GM21723 (cell line): ENCODE results near the gene WDR59.
"Not testable (repeated sequence)": the region's sequence is repeated elsewhere in the genome, so short reads cannot be mapped to it uniquely, and the experiment has no call there.

Source experiments
- ATAC-seq: cut with Tn5 transposase; IDR thresholded peaks from one replicate; pipeline ENCODE4 v1.9.1; 2021; ENCODE audit warnings: mild to moderate bottlenecking, moderate library complexity; ENCODE audit not compliant: unreplicated experiment

Gene WDR59

GRCh38 chr16:74984529-74985296, at the start of gene WDR59:
WDR59 (minus strand) TSS chr16:74985123; CDS start chr16:74985017, 106 bp downstream.
- ATAC-seq: peak; percentile 99

- ATAC-seq: no peak
Measured at GRCh38 chr16:75032655-75033054, 47.7 kb upstream of the WDR59 start.

- no peak for ATAC-seq
Measured at GRCh38 chr16:75029854-75030253, 44.9 kb upstream of the WDR59 start.

GRCh38 chr16:75028544-75029135, 43.7 kb upstream of the WDR59 start:
- ATAC-seq: no peak

GRCh38 chr16:75027520-75028300, 42.8 kb upstream of the WDR59 start:
- no peak for ATAC-seq

- ATAC-seq: no peak
Measured at GRCh38 chr16:75026892-75027391, 42.0 kb upstream of the WDR59 start.

- not testable (repeated sequence) for ATAC-seq
Measured at GRCh38 chr16:75026239-75026891, 41.4 kb upstream of the WDR59 start.

- no peak for ATAC-seq
Measured at GRCh38 chr16:75025761-75026160, 40.8 kb upstream of the WDR59 start.

- ATAC-seq: peak; percentile 63
Measured at GRCh38 chr16:75024594-75024993, 39.7 kb upstream of the WDR59 start.

GRCh38 chr16:75024182-75024581, 39.3 kb upstream of the WDR59 start:
- ATAC-seq: peak; percentile 16

- no peak for ATAC-seq
Measured at GRCh38 chr16:75023009-75023408, 38.1 kb upstream of the WDR59 start.

GRCh38 chr16:75022567-75022966, 37.6 kb upstream of the WDR59 start:
- ATAC-seq: no peak

- ATAC-seq: no peak
Measured at GRCh38 chr16:75021410-75021809, 36.5 kb upstream of the WDR59 start.

GRCh38 chr16:75019586-75019985, 34.7 kb upstream of the WDR59 start:
- ATAC-seq: no peak

GRCh38 chr16:75019007-75019406, 34.1 kb upstream of the WDR59 start:
- ATAC-seq: no peak

GRCh38 chr16:75017670-75018525, 33.0 kb upstream of the WDR59 start:
- ATAC-seq: no peak

- ATAC-seq: not testable (repeated sequence)
Measured at GRCh38 chr16:75016451-75017081, 31.6 kb upstream of the WDR59 start.

- no peak for ATAC-seq
Measured at GRCh38 chr16:75014318-75014717, 29.4 kb upstream of the WDR59 start.

GRCh38 chr16:75013123-75013522, 28.2 kb upstream of the WDR59 start:
- ATAC-seq: not testable (repeated sequence)
